NCI-H524 (cell line): ENCODE results near the gene OSBPL9.

Experiments
- DNase-seq, 2 experiments: peaks; one replicate each; lab custom pipeline; 2025; lab: John Stamatoyannopoulos, UW

OSBPL9 gene, protein sequence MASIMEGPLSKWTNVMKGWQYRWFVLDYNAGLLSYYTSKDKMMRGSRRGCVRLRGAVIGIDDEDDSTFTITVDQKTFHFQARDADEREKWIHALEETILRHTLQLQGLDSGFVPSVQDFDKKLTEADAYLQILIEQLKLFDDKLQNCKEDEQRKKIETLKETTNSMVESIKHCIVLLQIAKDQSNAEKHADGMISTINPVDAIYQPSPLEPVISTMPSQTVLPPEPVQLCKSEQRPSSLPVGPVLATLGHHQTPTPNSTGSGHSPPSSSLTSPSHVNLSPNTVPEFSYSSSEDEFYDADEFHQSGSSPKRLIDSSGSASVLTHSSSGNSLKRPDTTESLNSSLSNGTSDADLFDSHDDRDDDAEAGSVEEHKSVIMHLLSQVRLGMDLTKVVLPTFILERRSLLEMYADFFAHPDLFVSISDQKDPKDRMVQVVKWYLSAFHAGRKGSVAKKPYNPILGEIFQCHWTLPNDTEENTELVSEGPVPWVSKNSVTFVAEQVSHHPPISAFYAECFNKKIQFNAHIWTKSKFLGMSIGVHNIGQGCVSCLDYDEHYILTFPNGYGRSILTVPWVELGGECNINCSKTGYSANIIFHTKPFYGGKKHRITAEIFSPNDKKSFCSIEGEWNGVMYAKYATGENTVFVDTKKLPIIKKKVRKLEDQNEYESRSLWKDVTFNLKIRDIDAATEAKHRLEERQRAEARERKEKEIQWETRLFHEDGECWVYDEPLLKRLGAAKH

DNA sequence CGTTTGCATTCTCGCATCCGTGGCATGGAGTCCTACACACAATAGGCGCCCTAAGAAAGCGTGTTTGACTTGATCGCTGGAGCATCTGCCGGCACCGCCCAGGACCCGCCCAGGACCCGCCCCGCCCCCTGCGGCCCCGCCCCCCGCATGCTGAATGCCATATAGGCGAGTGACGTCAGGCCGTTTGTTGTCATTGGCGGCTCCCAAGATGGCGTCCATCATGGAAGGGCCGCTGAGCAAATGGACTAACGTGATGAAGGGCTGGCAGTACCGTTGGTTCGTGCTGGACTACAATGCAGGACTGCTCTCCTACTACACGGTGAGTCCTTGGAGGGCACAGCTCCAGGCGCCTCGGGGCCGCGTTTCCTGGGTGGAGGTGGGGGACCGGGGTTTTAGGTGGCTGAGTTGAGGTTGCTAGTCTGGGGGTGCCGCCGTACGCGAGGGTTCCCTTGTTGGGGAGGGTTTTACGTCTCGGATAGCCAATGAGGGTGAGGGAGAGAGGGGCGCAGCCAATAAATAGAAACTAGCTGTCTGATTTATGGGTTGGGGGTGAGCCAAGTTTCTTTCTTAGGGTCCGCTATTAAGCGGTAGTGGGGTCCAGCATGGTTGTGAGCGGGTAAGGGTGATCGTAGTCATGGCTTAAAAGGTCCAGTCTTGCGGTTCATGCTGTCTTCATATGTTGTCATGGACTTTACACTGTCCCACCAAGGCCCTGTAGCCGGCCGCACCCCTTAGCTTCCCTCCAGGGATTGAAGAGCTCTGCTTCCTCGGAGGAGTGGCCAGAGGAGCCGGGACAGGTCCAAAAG lies at the start of gene OSBPL9:
Gene OSBPL9, plus strand, starts transcription at position 190 of the 806 bp plus-strand sequence. Its CDS starts 19 bp downstream, at position 209.
- peak; percentile 78 to 86 for DNase-seq

DNA sequence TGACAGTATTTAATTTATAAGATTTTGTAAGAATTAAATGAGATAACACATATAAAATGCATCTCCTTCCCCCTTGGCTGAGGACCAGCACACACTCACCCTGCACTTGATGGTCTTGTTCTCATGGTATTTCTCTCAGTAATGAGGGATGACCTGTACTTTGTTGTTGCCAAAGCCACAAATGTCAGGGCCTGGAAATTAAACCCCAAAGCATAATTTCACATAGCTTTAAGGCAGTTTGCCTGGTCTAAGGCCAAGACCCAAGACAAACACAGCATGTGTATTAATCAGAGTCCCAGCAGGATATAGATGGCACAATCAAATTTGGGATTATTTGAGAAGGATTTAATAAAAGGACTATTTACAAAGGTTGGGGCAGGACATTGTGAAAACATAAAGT lies 49.2 kb upstream of the OSBPL9 start:
- no peak for DNase-seq

DNA sequence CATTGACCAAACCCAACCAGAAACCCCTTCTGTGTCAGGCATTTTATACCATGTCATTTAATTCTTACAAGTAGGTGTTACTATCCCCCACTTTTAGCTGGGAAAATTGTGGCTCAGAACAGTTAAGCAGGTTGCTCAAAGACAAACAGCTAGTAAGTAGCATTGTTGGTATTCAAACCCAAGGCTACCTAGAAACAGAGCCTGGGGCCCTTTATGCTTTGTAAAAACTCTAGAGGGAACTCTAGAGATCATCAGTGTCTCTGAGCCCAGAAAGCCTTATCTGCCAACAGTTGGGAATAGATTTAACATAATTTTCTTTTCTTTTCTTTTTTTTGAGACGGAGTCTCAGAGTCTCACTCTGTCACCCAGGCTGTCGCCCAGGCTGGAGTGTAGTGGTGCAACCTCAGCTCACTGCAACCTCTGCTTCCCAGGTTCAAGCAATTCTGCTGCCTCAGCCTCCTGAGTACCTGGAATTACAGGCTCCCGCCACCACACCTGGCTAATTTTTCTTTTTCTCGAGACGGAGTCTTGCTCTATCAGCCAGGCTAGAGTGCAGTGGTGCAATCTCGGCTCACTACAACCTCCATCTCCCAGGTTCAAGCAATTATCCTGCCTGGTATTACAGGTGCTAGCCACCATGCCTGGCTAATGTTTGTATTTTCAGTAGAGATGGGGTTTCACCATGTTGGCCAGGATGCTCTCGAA lies 48.5 kb upstream of the OSBPL9 start:
- no peak for DNase-seq

DNA sequence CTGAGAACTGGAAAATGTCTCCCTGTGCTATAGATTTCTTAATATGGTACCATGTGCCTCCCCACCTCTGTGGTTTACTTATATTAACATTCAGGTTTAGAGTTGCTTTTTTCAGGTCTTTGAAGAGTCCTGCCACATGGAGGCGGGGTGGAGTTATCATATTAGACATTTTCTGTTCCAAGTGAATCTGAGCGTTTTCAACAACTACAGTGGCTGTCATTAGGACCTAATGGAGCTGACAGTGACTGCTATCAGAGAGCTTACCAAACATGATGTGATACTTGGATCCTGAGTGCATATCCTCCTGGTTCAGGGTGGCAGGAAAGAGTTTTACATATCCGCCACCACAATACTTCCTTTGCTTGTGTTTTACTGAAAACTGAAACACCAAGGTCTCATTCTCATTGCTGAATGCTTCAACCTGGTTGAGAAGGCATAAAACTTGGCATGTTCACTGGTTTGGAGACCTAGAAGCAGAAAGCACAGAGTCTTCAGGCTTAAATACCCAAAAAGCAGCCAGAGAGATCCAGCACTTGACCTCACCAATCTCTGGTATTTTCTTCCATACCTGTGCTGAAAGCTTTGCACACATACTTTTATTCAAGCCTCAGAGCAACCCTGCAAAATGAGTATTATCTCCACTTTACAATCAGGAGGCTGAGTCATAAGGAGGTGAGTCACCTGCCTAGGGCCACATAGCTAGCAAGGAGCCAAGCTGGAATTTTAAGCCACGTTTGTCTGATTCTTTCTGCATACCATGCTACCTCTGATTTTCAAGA lies 47.4 kb upstream of the OSBPL9 start:
- no peak for DNase-seq

DNA sequence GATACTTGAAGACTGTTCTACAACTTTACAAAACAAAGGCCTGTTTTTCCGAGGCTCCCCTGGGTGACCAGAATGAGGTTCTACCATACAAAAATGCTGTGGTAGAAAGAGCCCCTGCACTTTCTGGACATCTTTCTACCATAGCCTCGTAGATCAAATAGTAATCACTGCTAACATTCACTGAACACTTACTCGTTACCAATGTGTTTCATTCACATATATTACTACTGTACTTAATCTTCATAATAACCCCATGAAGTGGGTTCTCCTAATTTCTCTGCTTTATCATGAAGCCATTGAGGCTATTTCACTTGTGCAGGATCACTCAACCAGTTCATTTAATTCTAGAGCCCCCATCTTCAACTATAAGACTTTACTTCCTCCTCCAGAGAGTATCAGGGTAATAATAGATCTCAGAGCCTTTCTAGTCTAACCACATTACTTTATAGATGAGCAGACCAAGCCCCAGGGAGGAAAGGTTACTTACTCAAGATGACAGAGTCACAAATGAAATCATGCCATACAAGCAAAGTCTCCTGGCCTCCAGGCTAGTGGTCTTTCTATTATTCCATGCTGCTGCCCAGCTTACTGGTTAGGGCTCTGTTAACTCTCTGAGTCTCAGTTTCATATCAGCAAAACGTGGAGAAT lies 46.7 kb upstream of the OSBPL9 start:
- no peak for DNase-seq

DNA sequence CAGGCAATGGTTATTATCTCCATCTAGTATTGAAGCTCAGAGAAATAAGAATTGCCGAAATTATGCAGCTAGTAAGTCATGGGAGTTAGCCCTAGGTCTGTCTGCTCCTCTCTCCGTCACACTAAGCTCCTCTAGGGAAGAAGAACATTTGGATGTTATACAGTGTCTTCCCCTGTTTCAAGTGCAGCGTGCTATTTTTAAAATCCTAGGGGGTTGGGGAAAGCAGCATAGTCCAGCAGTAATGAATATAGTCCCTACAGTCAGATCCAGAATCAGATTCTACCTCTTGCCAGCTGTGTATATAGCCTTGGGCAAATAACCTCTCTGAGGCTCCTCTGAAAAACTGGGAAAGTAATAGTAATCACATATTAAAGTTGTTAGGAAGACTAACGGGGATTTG lies 44.5 kb upstream of the OSBPL9 start:
- DNase-seq = no peak

DNA sequence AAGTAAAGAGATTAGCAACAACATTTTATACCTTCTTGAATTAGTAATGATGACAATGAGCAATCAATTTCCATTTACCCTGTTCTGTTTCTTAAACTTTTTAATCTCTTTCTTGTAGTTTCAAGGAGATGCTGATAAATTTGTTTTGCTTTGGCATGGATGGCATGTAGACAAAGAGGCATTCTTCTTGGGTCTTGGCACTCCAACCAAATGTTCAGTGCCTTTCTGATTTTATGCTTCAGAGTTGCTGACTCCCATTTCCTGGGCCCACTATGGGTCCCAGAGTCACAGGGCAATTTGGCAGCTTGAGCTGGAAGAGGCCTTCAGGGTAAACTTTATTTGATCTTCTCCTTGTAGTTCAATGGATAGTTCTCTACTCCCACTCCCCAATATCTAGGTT lies 42.1 kb upstream of the OSBPL9 start:
- DNase-seq = no peak

DNA sequence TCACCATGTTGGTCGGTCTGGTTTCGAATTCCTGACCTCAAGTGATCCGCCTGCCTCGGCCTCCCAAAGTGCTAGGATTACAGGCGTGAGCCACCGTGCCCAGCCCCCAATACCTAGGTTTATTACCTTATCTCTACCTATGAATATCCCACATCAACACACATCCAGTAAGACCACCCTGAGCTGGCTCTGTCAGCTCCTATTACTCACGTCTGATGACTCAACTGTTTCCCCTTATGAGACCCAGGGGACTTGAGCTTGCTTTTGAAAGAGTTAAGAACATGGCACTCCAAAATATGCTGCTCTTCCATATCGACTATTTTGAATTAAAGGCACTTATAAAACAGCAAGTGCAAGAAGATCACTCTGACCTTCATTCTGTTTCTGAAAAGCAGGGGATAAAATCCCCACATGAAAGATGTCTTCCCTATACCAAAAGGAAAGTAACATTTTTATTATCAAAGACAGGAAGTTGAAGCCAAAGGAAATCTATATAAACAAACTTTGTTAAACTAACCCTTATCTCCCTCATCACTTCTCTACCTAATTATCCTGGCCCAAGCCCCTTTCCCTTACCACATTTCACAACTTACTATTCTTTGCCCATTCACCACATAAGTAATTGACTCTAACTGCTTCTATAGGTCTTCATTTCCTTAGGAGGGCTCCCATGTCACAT lies 41.3 kb upstream of the OSBPL9 start:
- DNase-seq = no peak

DNA sequence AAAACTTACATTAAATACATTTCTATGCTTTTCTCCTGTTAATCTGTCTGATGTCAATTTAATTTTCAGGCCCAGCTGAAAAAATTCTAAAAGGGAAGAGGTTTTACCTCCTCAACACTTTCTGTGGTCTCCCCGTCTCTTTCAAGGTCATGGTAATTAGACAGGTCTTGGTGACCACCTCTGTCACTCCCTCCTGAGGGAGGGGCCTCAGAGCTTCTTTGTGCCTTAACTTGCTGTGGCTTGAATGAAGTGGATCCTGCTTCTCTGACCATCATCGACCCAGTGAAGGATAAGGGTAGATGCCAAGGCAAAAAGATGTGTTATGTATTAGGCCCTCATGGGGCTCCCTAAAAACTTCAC lies 40.8 kb upstream of the OSBPL9 start:
- DNase-seq = no peak

DNA sequence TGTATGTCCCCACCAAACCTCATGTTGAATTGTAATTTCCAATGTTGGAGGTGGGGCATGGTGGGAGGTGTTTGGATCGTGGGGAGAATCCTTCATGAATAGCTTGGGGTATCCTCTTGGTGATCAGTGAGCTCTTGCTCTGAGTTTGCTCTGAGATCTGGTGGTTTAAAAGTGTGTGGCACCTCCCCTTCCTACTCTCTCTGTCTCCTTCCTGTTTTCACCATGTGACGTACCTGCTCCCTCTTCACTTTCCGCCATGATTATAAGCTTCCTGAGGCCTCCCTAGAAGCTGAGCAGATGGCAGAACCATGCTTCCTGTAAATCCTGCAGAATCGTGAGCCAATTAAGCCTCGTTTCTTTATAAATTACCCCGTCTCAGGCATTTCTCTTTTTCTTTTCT lies 40.0 kb upstream of the OSBPL9 start:
- DNase-seq = no peak

DNA sequence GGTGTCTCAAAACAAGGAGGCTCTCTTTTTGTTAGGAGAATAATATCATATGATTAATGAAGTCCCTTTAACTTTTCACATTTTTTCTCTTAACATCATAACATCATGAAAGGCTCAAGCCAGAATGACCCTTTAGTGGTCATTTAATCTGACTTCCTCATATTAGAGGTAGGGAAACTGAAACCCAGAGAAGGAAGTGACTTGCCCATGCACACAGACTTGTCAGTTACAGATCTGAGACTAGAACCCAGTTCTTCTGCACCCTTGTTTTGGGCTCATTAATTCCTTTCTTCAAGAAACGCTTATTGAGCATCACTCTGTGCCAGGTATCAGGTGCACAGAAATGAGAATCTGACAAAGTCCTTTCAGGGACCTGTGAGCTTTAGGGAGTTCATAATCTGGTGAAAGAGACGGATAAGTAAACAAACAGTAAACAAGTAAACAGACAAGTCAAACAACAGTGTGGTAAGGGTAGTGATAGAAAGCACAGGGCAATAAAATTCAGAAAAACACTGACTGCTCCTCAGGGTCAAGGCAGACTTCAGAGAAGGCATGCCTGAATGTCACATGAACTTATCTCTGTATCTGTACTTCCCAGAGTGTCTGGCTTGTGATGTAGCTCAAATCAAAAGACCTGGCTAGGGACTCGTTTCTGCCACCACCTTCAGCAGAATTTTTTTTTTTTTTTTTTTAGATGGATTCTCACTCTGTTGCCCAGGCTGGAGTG lies 38.3 kb upstream of the OSBPL9 start:
- no peak for DNase-seq

DNA sequence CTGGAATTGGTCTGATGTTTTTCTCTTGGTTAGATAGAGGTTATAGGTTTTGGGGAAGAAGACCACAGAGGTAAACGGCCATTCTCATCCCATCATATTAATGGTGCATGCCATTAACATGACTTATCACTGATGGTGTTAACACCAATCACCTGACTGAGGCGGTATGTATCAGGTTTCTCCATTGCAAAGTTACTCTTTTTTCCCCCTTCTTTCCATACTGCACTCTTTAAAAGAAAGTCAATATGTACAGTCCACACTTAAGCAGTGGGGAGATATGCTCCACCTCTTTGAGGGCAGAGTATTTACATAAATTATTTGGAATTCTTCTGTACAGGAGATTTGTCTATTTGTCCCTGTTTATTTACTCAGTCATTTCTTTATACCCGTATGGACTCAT lies 35.7 kb upstream of the OSBPL9 start:
- no peak for DNase-seq

DNA sequence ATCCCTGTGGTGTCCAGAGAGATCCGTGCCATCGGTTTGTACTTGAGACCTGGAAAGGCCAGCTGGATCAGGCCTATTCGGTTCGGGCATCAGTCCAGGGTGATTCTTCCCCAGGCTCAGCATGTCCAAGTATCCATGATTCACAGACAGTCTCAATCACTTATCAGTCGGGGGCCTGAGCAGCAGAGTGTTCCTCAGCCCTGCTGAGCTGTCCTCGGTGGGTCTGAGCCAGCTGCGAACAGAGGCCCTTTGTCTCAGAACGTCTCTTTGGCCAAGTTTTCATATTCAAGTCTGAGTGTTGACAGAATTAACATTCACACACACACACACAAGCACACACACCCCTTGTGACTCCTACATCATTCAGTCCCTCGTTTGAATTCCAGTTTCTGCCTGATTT lies 33.4 kb upstream of the OSBPL9 start:
- DNase-seq = no peak

DNA sequence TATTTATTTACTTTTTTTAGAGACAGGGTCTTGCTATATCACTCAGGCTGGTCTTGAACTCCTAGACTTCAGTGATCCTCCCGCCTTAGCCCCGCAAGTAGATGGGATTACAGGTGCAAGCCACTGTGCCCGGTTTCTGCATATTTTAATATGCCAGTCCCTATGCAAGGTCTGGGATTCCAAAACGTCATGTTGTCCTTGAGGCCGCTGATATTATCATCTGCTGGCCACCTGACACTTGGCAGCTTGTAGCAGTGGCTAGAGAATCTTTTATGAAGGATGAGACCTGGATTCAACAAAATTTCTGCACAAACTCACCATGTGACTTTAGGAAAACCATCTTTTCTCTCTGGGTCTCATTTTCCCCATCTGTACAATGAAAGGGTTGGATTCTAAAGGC lies 32.9 kb upstream of the OSBPL9 start:
- DNase-seq = no peak

DNA sequence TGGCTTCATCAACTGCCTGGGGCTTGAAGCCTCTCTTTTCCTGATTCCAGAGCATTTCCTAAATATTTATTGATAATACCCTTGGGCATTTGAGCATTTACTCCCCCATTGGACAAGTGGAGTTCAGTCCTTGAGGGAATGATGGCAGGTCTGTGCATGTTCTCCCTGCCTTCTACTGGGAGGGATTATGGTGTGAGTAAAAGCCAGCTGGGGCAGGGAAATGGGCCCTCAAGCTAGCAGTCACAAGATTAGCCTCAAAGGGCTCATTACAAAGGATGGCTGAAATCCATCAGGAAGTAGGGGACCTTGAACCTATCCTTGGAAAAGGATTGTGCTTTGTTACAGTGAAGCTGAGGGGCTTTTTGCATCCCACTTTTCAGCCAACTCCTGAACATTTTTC lies 24.2 kb upstream of the OSBPL9 start:
- DNase-seq = no peak

DNA sequence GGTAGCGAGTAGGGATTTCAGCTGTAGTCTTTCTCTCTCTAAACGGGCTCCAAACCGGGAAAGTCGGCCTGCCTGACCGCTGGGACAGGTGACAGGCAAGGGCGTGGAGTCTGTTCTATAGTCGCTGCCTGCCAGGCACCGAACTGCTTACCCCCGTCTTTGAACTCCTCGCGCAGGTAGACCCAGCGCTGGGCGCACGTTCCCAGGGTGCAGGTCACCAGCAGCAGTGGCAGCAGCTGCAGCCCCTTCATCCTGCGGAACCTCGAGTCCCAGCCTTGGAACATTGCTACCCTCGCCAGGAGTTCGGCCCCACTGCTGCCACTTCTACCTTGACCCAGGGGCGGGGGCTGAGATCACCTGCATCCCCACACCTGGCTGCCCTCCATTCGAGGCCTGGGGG lies 22.2 kb upstream of the OSBPL9 start:
- DNase-seq = no peak

DNA sequence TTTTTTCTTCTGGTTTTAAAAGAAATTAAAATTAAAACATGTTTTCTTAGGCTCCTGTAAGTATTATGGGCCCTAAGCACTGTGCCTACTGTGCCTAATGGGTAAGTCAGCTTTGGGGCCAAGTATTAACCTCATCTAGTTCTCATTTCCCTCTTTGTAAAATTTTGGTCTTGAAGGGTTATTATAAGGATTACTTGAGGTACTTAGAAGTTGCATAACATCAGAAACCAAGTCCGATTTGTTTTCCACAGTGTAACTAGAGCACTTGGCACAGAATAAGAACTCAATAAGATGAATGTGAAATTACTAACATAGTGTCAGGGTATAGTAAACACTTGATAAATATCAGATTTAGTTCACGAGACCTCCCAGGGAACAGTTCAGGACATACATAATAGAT lies 16.4 kb upstream of the OSBPL9 start:
- DNase-seq = no peak

DNA sequence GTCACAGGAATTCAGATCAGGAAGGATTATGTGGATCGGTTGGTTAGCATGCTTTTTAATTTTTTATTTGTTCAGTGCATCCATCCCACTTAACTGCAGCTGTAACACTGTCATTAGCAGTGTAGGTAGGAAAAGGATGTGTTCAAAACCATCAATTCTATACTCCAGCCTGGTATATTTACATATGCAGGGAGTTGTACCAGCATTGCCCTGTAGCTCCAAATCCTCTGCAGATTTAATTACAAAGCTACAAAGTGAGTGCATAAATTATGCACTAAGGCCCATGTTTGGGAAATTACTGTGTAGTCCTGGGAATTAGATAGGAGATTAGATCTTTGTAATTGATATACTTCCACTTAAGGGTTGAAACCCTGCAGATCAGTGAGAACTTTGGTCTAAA lies 15.9 kb upstream of the OSBPL9 start:
- DNase-seq = no peak

DNA sequence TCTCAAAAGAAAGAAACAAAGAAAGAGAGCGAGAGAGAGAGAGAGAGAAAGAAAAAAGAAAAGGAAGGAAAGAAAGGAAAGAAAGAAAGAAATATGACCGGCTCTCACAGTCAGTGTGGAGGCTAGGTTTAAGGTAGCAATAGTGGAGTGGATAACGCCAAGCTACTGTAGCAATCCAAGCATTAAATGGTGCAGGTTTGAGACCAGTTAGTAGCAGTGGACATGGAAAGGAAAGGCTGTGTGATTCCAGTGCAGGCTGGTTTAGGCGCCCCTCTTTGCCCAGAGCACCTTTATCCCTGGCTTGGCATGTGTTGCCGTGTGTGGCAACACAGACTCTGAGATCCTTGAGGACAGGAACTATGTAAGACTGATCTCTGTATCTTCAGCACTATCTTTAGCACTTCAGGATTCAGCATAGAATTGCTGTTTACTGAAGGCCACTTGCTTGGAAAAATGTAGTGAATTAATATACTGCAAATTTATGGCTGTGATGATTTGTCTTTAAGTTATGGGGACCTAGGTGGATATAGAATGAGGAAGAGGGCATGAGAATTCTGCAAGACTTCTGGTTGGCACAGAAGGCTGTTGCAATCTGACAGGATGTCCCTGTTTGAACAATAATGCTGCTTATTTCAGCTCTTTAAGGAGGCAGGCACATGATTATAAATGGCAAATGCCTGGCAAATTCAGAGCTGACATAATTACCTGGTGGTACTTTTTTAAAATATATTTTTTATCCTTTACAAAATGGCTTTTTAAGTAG lies 10.8 kb upstream of the OSBPL9 start:
- DNase-seq = no peak
